ENCODE data around the gene KCTD19. TPM values are rescaled to one million over a fixed set of nuclear protein-coding genes. Genes with fewer than 3 reads are reported as not detected.

Gene KCTD19
- total RNA-seq, 1 experiment from 2014 or later, result not detected

GRCh38 chr16:67294171-67294757 lies 32.3 kb downstream of the KCTD19 start:
- DNase-seq, result no peak
- POLR2A ChIA-PET (ENCODE audit: unreplicated experiment), result no interaction called here
- H3K4me1 ChIP-seq (ENCODE audit: insufficient read depth, low read length), result peaks cover 13% of the 10 kb centered on the region
- no peaks in the 10 kb centered on the region for H4K20me1 ChIP-seq (ENCODE audit: low read length)
- ATAC-seq, result no peak
- no peaks in the 10 kb centered on the region for H3K79me2 ChIP-seq (ENCODE audit: low read length)
- H3K9ac ChIP-seq (ENCODE audit: low read length), result no peak overlapping the region
- intact Hi-C loops (cut with micrococcal nuclease), result no loop called here
- no peak overlapping the region for H2AFZ ChIP-seq (ENCODE audit: low read length)
- CTCF ChIA-PET, result no interaction called here
- no peak overlapping the region for H3K4me2 ChIP-seq (ENCODE audit: low read length)
- no peaks in the 10 kb centered on the region for H3K27me3 ChIP-seq (ENCODE audit: low read length)
- no peaks in the 10 kb centered on the region for H3K9me2 ChIP-seq (replicated peaks; ENCODE audit: low read length)
- no peaks in the 10 kb centered on the region for H3F3A ChIP-seq (ENCODE audit: low read length, unreplicated experiment)
- no TSS peak for BruUV-seq (replicated peaks)
- H3K36me3 ChIP-seq (ENCODE audit: low read depth, low read length), result no peaks in the 10 kb centered on the region
- no peaks in the 10 kb centered on the region for H3K9me3 ChIP-seq (ENCODE audit: low read length)
- no peak overlapping the region for H3K4me3 ChIP-seq (ENCODE audit: low read length)
- TF ChIP-seq CTCF (conservative IDR thresholded peaks at IDR 0.05; ENCODE audit: low read depth, low read length), result no peak
- no peak for TF ChIP-seq EZH2 (IDR thresholded peaks at IDR 0.05; ENCODE audit: low read length, unreplicated experiment)
- no peak for TF ChIP-seq EZH2phosphoT487 (IDR thresholded peaks at IDR 0.05; ENCODE audit: borderline replicate concordance, low read length)
- no peak overlapping the region for H3K27ac ChIP-seq (ENCODE audit: low read length)

DNA sequence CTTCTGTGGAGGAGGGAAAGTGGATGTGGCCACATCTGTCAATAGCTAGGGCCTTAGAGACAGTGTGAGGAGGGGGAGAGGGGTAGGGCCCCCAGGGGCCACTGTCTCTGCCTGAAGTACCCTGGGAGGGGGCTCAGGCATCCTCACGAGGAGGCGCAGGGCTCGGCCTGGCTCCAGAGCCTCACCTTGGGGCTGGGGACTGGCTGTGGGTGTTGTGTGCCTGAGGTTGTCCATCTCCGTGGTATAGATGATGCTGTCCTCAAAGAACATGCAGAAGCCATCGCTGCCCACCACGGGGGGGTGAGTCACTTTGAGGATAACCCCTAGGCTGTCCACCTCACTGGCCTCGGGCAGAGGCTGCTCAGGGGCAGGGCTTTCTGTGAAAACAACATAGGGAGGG lies 35.1 kb downstream of the KCTD19 start:
- Histone ChIP-seq H3K4me1 (ENCODE audit: insufficient read depth, low read length) (peaks cover 6% of the 10 kb centered on the region), H3K9ac (ENCODE audit: low read length) (no peak overlapping the region), H3K4me3 (ENCODE audit: low read length) (no peak overlapping the region), H3K4me2 (ENCODE audit: low read length) (no peak overlapping the region), H3K9me3 (ENCODE audit: low read length) (no peaks in the 10 kb centered on the region), H3K27ac (ENCODE audit: low read length) (no peak overlapping the region), H3K79me2 (ENCODE audit: low read length) (no peaks in the 10 kb centered on the region), H3K27me3 (ENCODE audit: low read length) (no peaks in the 10 kb centered on the region), H4K20me1 (ENCODE audit: low read length) (no peaks in the 10 kb centered on the region), H3K36me3 (ENCODE audit: low read depth, low read length) (no peaks in the 10 kb centered on the region), H3K9me2 (replicated peaks; ENCODE audit: low read length) (no peaks in the 10 kb centered on the region), H2AFZ (ENCODE audit: low read length) (no peak overlapping the region), H3F3A (ENCODE audit: low read length, unreplicated experiment) (no peaks in the 10 kb centered on the region)
- ChIA-PET POLR2A (ENCODE audit: unreplicated experiment) (no interaction called here), CTCF (no interaction called here)
- intact Hi-C loops (cut with micrococcal nuclease), result no loop called here
- DNase-seq (no peak), ATAC-seq (no peak)
- no TSS peak for BruUV-seq (replicated peaks)
- TF ChIP-seq EZH2 (IDR thresholded peaks at IDR 0.05; ENCODE audit: low read length, unreplicated experiment) (no peak), CTCF (conservative IDR thresholded peaks at IDR 0.05; ENCODE audit: low read depth, low read length) (no peak), EZH2phosphoT487 (IDR thresholded peaks at IDR 0.05; ENCODE audit: borderline replicate concordance, low read length) (no peak)

DNA sequence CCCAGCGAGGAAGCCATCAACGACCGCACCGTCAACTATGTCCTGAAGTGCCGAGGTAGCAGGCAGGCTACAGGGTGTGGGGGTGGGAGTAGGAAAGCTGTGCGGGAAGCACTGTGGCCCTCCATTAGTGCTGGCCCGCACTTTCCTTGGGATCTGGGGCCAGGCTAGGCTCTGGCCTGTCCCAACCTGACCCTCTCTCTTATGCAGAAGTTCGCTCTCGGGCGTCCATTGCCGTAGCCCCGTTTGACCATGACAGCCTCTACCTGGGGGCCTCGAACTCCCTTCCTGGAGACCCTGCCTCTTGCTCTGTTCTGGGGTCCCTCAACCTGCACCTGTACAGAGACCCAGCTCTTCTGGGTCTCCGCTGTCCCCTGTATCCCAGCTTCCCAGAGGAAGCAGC lies 38.6 kb downstream of the KCTD19 start:
- H3K79me2 ChIP-seq (ENCODE audit: low read length), result no peaks in the 10 kb centered on the region
- ChIA-PET CTCF (no interaction called here), POLR2A (ENCODE audit: unreplicated experiment) (no interaction called here)
- DNase-seq (no peak), ATAC-seq (no peak)
- no peaks in the 10 kb centered on the region for H3K27me3 ChIP-seq (ENCODE audit: low read length)
- H3K27ac ChIP-seq (ENCODE audit: low read length), result no peak overlapping the region
- H3F3A ChIP-seq (ENCODE audit: low read length, unreplicated experiment), result no peaks in the 10 kb centered on the region
- H3K4me2 ChIP-seq (ENCODE audit: low read length), result no peak overlapping the region
- no peaks in the 10 kb centered on the region for H3K4me1 ChIP-seq (ENCODE audit: insufficient read depth, low read length)
- no peaks in the 10 kb centered on the region for H3K9me2 ChIP-seq (replicated peaks; ENCODE audit: low read length)
- BruUV-seq (replicated peaks), result no TSS peak
- no peak overlapping the region for H3K4me3 ChIP-seq (ENCODE audit: low read length)
- TF ChIP-seq EZH2 (IDR thresholded peaks at IDR 0.05; ENCODE audit: low read length, unreplicated experiment) (no peak), EZH2phosphoT487 (IDR thresholded peaks at IDR 0.05; ENCODE audit: borderline replicate concordance, low read length) (no peak), CTCF (conservative IDR thresholded peaks at IDR 0.05; ENCODE audit: low read depth, low read length) (no peak)
- no peaks in the 10 kb centered on the region for H3K36me3 ChIP-seq (ENCODE audit: low read depth, low read length)
- H4K20me1 ChIP-seq (ENCODE audit: low read length), result no peaks in the 10 kb centered on the region
- H3K9me3 ChIP-seq (ENCODE audit: low read length), result no peaks in the 10 kb centered on the region
- no peak overlapping the region for H2AFZ ChIP-seq (ENCODE audit: low read length)
- no peak overlapping the region for H3K9ac ChIP-seq (ENCODE audit: low read length)
- intact Hi-C loops (cut with micrococcal nuclease), result no loop called here

Measured in PC-3 (cell line).